HG03108 (cell line): ENCODE data around the gene CAPZA1.

ENCODE experiments used
- ATAC-seq: cut with Tn5 transposase; IDR thresholded peaks from one replicate; pipeline ENCODE4 v1.9.1; 2021; ENCODE audit warnings: moderate library complexity; ENCODE audit not compliant: unreplicated experiment

CAPZA1 gene

DNA sequence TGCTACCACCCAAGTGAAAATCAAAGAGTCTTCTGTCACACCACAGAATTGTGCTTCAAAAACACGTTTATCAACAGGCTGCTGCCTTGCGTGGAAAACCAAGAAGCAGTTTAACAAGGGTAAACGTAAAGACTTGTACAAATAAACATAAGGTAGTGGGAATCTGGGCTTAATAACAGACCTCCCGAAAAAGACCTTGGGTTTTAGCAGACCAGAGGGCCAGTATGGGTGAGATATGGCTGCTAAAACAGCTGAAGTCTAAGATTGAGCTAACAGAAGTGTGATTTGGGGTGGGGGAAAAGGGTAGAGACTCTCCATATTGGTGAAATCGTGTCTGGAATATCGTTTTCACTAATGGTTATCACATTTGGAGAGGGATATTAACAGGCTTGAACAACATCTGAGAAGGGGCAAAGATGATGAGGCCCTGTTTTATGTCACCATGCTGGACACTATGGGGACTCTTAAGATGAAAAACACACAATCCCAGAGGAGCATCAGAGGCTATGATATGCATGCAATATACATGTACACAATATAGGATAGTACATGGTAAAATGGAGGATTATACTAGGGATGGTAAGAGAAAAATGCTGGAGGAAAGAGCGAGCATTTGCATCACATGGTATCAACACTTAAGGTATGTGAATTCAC is 56.2 kb downstream of the CAPZA1 start:
- ATAC-seq = no peak

DNA sequence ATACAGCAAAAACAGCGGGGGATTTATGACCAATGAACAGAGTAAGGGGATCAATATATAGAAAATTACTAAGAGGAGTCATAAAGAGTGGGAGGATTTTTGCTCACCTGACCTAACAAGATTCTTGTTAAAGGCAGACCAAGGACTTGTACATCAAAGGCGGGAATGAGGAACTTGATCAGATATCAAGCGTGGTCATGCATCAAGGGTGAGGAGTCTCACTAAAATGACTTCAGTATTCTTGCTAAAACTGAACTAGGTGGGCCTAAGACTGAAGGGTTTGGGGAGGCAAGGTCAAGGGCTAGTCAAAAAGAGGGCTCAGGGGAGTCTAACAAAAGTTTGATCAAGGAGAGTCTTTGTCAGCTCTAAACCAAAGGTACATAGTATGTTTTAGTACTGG is 56.9 kb downstream of the CAPZA1 start:
- ATAC-seq = no peak

DNA sequence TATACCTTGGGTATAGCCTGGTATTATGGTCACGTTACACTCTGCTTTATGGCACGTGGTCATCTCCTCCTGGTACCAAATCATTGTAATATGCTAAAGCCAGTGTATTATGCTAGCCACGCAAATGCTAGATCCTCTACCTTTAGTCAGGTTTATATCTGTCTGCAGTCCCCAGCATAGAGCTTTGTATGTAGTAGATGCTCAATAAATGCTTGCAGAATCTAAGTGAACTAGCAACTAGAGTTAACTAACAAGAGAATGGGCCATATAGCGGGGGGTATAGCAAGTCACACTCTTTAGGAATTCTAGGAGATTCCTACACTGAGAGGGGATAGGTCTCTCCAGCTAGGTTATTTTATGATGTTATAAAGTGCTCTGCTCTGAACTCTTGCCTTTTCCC is 57.9 kb downstream of the CAPZA1 start:
- ATAC-seq = no peak

DNA sequence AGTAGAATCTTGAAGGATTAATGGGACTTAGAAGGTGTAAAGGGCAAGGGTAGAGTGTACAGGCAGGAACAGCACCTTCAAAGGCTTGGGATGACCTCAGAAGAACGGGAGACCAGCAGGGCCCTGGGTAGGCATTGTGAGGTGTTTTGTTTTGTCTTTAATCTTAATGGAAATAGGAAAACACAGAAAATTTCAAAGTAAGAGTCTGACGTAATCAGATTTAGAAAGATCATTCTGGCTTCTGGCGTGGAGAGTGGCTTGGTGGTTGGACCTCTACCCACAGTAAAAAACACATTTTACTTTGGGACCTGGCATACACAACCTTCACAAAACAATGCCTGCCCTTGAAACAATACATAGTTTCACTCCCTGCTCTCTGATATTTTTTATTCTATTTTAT is 59.0 kb downstream of the CAPZA1 start:
- no peak for ATAC-seq

DNA sequence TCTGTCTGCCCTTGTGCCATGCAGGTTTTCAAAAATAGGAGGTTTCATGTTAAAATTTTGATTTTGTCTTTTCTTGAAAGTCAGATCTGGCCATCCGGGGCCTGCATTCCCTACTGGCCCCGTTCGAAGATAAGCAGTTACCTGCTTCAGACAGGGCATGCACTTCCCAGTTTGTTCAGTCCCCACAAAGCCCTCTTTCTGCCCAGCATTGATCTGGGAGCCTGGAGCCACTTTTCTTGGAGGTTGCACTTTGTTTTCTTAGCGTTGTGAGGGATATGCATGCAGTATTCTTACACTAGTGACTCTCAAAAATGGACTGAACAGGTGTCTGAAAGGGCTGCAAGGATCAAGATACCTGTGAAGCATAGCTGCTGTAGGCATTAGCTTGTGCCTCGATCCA is 66.3 kb downstream of the CAPZA1 start:
- ATAC-seq = no peak

DNA sequence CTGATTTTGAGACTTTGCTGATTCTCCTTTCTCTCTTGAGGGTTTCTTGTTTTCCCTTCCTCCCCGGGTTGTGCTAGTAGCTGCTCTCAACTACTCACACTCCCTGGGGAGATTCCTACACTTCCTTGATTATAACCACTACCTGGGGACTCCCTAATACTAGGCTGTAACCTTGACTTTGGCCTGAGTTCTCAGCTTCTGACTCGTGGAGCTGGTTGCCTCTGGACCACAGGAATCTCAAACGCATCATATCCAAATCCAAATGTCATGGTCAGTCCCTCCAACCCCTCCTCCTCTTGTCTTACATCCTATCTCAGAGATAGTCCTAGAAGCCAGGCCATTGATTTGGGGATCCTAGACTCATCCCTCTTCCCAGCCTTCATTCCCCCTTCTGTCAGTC is 66.8 kb downstream of the CAPZA1 start:
- no peak for ATAC-seq

GRCh38 chr1:112686835-112687234 is 67.2 kb downstream of the CAPZA1 start:
- ATAC-seq = no peak

DNA sequence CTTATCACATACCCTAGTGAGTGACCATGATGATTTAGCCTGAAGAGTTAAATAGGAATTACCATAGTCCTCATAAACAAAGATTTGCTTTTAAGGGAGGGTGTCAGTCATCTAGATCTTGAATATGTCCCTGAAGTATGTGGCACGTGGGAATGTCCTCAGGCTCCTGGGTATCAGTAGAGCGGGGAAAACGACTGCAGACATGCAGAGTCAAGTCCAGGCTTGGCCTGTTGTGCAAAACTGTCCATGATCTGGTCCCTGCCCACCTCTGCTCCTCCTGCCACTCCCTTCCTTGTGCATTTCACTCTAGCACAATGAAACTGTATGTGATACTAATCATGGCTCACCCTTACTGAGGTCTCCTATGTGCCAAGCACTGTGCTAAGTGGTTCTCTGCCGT is 67.7 kb downstream of the CAPZA1 start:
- ATAC-seq = no peak

GRCh38 chr1:112687785-112688496 is 68.3 kb downstream of the CAPZA1 start:
- no peak for ATAC-seq

GRCh38 chr1:112688781-112689193 is 69.2 kb downstream of the CAPZA1 start:
- ATAC-seq = no peak

DNA sequence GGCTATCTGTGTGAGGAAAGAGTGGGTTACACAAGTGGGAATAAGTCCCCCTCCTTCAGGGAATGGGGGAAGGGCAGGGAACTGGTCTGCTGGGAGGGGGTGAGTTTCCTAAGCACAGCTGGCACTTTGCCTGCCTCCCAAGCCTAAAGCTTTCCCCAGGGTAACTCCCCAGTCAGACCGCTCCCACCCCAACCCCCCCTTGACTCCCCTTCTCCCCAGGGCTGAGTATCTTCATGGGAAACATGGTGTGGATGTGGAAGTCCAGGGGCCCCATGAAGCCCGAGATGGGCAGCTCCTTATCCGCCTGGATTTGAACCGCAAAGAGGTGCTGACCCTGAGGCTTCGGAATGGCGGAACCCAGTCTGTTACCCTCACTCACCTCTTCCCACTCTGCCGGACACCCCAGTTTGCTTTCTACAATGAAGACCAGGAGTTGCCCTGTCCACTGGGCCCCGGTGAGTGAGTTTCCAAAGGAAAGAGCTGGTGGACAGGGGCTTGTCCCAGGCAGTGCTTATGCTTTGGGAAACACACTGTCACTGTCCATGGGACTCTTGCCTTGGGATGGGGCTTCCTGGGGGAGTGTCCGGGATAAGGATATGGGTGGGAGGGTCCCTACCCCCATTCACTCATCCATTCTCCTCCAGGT is 69.7 kb downstream of the CAPZA1 start:
- no peak for ATAC-seq

- ATAC-seq = no peak
These were observed 70.2 kb downstream of the CAPZA1 start for GRCh38 chr1:112689842-112690237.

DNA sequence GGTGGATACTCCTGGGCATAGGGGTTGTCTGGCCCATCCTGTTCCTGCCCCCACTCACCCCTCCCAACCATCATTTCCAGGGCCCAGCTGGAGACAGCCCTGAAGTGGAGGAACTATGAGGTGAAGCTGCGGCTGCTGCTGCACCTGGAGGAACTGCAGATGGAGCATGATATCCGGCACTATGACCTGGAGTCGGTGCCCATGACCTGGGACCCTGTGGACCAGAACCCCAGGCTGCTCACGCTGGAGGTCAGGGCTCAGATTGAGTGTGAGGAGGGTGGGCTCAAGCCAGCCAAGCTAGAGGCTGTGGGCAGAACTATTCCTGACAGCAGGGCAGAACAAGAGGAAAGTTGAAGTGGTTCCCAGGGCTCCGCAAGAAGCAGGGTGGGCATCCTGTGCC is 73.0 kb downstream of the CAPZA1 start:
- ATAC-seq = no peak

DNA sequence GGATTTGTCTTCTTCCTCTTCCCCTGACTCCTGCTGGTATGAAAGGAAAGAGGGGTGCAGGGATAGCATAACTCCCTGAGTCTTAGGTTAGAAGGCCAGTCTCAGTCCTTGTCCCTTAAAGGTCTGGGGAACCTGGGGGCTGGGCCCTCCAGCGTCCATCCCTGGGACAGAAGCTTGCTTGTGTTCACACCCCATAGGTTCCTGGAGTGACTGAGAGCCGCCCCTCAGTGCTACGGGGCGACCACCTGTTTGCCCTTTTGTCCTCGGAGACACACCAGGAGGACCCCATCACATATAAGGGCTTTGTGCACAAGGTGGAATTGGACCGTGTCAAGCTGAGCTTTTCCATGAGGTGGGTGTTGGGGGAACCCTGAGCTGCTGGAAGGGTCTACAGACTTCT is 74.2 kb downstream of the CAPZA1 start:
- no peak for ATAC-seq

- no peak for ATAC-seq
These were observed 74.8 kb downstream of the CAPZA1 start for GRCh38 chr1:112694363-112694929.

DNA sequence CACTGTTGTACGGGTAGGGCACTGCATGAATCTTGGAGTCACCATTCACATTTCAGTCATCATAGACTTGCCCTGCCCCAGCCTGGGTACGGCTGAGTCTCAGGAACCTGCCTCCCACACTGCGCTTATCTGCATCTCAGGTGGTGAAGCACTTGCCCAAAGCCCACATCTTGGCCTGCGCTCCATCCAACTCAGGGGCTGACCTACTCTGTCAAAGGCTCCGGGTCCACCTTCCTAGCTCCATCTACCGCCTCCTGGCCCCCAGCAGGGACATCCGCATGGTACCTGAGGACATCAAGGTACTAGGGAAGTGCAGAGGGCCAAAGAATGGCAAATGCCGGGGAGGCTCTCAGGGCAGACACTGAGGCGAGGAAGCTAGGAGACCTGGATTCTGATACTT is 75.6 kb downstream of the CAPZA1 start:
- ATAC-seq = no peak

GRCh38 chr1:112696578-112697314 is 77.1 kb downstream of the CAPZA1 start:
- ATAC-seq = no peak

GRCh38 chr1:112697781-112698201 is 78.2 kb downstream of the CAPZA1 start:
- ATAC-seq = no peak

- no peak for ATAC-seq
These were observed 79.0 kb downstream of the CAPZA1 start for GRCh38 chr1:112698366-112699310.
